IMR-90 (cell line): Measurements from ENCODE around the gene MNS1. TPM values are rescaled to one million over a fixed set of nuclear protein-coding genes. Genes with fewer than 3 reads are reported as not detected.

Experiments used
- ATAC-seq: fragments of 200-7000 bp; cut with Tn5 transposase; 2 replicates; pipeline ENCODE4 v1.9.1; 2020; ENCODE audit warnings: low read depth, mild to moderate bottlenecking, moderate library complexity
- BruUV-seq: library from RNA; stranded (reverse); fragments of 400-500 nt; replicated peaks from 2 replicates; lab custom pipeline; 2021; lab: Mats Ljungman, UMichigan
- CTCF ChIA-PET: fragments of 300-600 bp; formaldehyde crosslinking; extraction: SDS; loops from one replicate; lab custom pipeline; 2021; ENCODE audit warnings: antibody characterized with exemption; lab: Yijun Ruan, JAX
- POLR2A ChIA-PET: fragments of 300-600 bp; sonication (Branson Sonifier 250); formaldehyde crosslinking; loops from one replicate; lab custom pipeline; 2022; ENCODE audit warnings: antibody characterized with exemption; ENCODE audit not compliant: unreplicated experiment; lab: Charles Lee
- DNase-seq: peaks from one replicate; pipeline ENCODE4 v3.0.0; 2013
- H2AFZ ChIP-seq: replicated peaks from 2 replicates; pipeline ENCODE3; 2013; ENCODE audit warnings: low read length, mild to moderate bottlenecking; ENCODE audit not compliant: poor library complexity
- H2AK5ac ChIP-seq: 2 replicates; pipeline ENCODE4 v1.6.1; 2013; ENCODE audit warnings: low read depth, low read length, inconsistent platforms
- H2AK9ac ChIP-seq: replicated peaks from 2 replicates; pipeline ENCODE3; 2013; ENCODE audit warnings: mild to moderate bottlenecking, low read depth, low read length, moderate library complexity; ENCODE audit not compliant: poor library complexity
- H2BK120ac ChIP-seq: 2 replicates; pipeline ENCODE4 v1.6.1; 2013; ENCODE audit warnings: low read depth, low read length, inconsistent platforms
- H2BK15ac ChIP-seq: 3 replicates; pipeline ENCODE4 v1.6.1; 2013; ENCODE audit warnings: low read depth, low read length, inconsistent platforms
- H2BK20ac ChIP-seq: 2 replicates; pipeline ENCODE4 v1.6.1; 2013; ENCODE audit warnings: low read depth, mild to moderate bottlenecking, inconsistent platforms, low read length, moderate library complexity
- H2BK5ac ChIP-seq: 2 replicates; pipeline ENCODE4 v1.6.1; 2013; ENCODE audit warnings: mild to moderate bottlenecking, low read depth, low read length, inconsistent platforms; ENCODE audit not compliant: poor library complexity, severe bottlenecking
- H3K14ac ChIP-seq: replicated peaks from 2 replicates; pipeline ENCODE4 v1.6.1; 2013; ENCODE audit warnings: low read depth, low read length, inconsistent platforms
- H3K18ac ChIP-seq: 2 replicates; pipeline ENCODE4 v1.6.1; 2013; ENCODE audit warnings: low read depth, low read length, control low read depth
- H3K23ac ChIP-seq: 2 replicates; pipeline ENCODE4 v1.6.1; 2013; ENCODE audit warnings: low read depth, low read length, inconsistent platforms
- H3K27ac ChIP-seq: 2 replicates; pipeline ENCODE4 v1.5.1; 2013; ENCODE audit warnings: mild to moderate bottlenecking, control low read depth, low read length; ENCODE audit not compliant: insufficient read depth
- H3K27me3 ChIP-seq: 2 replicates; pipeline ENCODE4 v1.6.1; 2013; ENCODE audit warnings: low read length; ENCODE audit not compliant: control insufficient read depth, insufficient read depth
- H3K36me3 ChIP-seq: 2 replicates; pipeline ENCODE4 v1.6.1; 2013; ENCODE audit warnings: low read length, mixed read lengths; ENCODE audit not compliant: control insufficient read depth, insufficient read depth
- H3K4ac ChIP-seq: 2 replicates; pipeline ENCODE4 v1.6.1; 2013; ENCODE audit warnings: low read depth, low read length, inconsistent platforms
- H3K4me1 ChIP-seq: 2 replicates; pipeline ENCODE4 v1.6.1; 2013; ENCODE audit warnings: low read length, mixed read lengths; ENCODE audit not compliant: control insufficient read depth, insufficient read depth
- H3K4me2 ChIP-seq: 2 replicates; pipeline ENCODE4 v1.6.1; 2013; ENCODE audit warnings: low read depth, mild to moderate bottlenecking, control low read depth, low read length, moderate library complexity
- H3K4me3 ChIP-seq: 2 replicates; pipeline ENCODE4 v1.5.1; 2013; ENCODE audit warnings: low read depth, mild to moderate bottlenecking, control low read depth, low read length, moderate library complexity; ENCODE audit not compliant: insufficient read depth
- H3K56ac ChIP-seq: 2 replicates; pipeline ENCODE4 v1.6.1; 2013; ENCODE audit warnings: low read length, inconsistent platforms; ENCODE audit not compliant: insufficient read depth; ENCODE audit errors: extremely low read depth
- H3K79me1 ChIP-seq, 2 experiments: 2 replicates each; pipeline ENCODE4 v1.6.1; 2013; ENCODE audit warnings: low read length in 2 of 2, inconsistent platforms in 1 of 2, low read depth in 1 of 2
- H3K9ac ChIP-seq: 2 replicates; pipeline ENCODE4 v1.6.1; 2013; ENCODE audit warnings: low read depth, low read length, control low read depth
- H3K9me1 ChIP-seq: 2 replicates; pipeline ENCODE4 v1.6.1; 2013; ENCODE audit warnings: low read length, inconsistent platforms; ENCODE audit not compliant: insufficient read depth
- H3K9me3 ChIP-seq: 2 replicates; pipeline ENCODE4 v1.6.1; 2013; ENCODE audit warnings: low read length; ENCODE audit not compliant: control insufficient read depth, insufficient read depth
- H4K20me1 ChIP-seq: 2 replicates; pipeline ENCODE4 v1.6.1; 2013; ENCODE audit warnings: low read length, inconsistent platforms; ENCODE audit not compliant: insufficient read depth
- H4K5ac ChIP-seq: 2 replicates; pipeline ENCODE4 v1.6.1; 2013; ENCODE audit warnings: mild to moderate bottlenecking, low read depth, low read length, control low read depth
- H4K8ac ChIP-seq, 2 experiments: 2 replicates each; pipeline ENCODE4 v1.6.1; 2013; ENCODE audit warnings: low read depth in 2 of 2, low read length in 2 of 2, control low read depth in 1 of 2, inconsistent platforms in 1 of 2
- H4K91ac ChIP-seq: 2 replicates; pipeline ENCODE4 v1.6.1; 2013; ENCODE audit warnings: low read depth, low read length, inconsistent platforms; ENCODE audit not compliant: insufficient read depth
- CEBPB ChIP-seq: IDR thresholded peaks from 2 replicates; pipeline ENCODE4 v1.6.1; 2012; ENCODE audit warnings: low read depth, low read length, improper control_type of control experiment
- RAD21 ChIP-seq: IDR thresholded peaks from 2 replicates; pipeline ENCODE4 v1.6.1; 2012; ENCODE audit warnings: low read length, improper control_type of control experiment
- SMC3 ChIP-seq: fragments of 150-350 bp; IDR thresholded peaks from 2 replicates; pipeline ENCODE4 v1.6.1; 2016; ENCODE audit warnings: low read depth, mild to moderate bottlenecking, antibody characterized with exemption, low read length, moderate library complexity
- USF2 ChIP-seq: fragments of 150-350 bp; IDR thresholded peaks from 2 replicates; pipeline ENCODE4 v1.6.1; 2017; ENCODE audit warnings: mild to moderate bottlenecking, antibody characterized with exemption, low read length, low read depth
- WGBS, 2 experiments: methylation state at CpG; one replicate each; pipeline versions ENCODE4 v1.1.5 to v1.1.7; 2013; ENCODE audit warnings: missing lambda C conversion rate in 2 of 2; ENCODE audit not compliant: insufficient read length in 1 of 2; ENCODE audit errors: extremely low coverage in 2 of 2; 5-methylcytosine and 5-hydroxymethylcytosine counted together
- dilution Hi-C: fragments of 300-500 bp; cut with HindIII; formaldehyde crosslinking; loops from one replicate; pipeline ENCODE4 v1.14.3; 2018; ENCODE audit warnings: low sequenced_read_pairs; ENCODE audit not compliant: unreplicated experiment
- in situ Hi-C: fragments of 300-500 bp; cut with MboI; formaldehyde crosslinking; loops from 3 replicates; pipeline ENCODE4 v1.14.3; 2019; ENCODE audit warnings: low sequenced_read_pairs, inconsistent platforms, mixed read lengths
- intact Hi-C: fragments of 100-400 bp; cut with micrococcal nuclease; formaldehyde crosslinking; loops from 2 replicates; pipeline ENCODE4 v1.10.0; 2022
- polyA plus RNA-seq, 3 experiments: library from polyadenylated mRNA; depleted of rRNA; stranded (reverse); fragments of >200 nt; gene quantifications; 2 replicates each; pipeline ENCODE4 v1.2.3, GENCODE V29; 2012; ENCODE audit warnings: low replicate concordance in 1 of 3
- total RNA-seq: library from RNA; depleted of rRNA; stranded (reverse); fragments of >200 nt; gene quantifications from 2 replicates; pipeline ENCODE4 v1.2.3, GENCODE V29; 2012
- TF ChIP-seq, protein P1 (sequence below): conservative IDR thresholded peaks from 2 replicates; pipeline ENCODE4 v1.5.1; 2012; ENCODE audit warnings: mild to moderate bottlenecking, low read depth, low read length, improper control_type of control experiment

Gene MNS1
- total and polyA plus RNA-seq, 2 of the 4 experiments (the other 2 are of a cell fraction): 0.36 to 0.84 TPM

DNA sequence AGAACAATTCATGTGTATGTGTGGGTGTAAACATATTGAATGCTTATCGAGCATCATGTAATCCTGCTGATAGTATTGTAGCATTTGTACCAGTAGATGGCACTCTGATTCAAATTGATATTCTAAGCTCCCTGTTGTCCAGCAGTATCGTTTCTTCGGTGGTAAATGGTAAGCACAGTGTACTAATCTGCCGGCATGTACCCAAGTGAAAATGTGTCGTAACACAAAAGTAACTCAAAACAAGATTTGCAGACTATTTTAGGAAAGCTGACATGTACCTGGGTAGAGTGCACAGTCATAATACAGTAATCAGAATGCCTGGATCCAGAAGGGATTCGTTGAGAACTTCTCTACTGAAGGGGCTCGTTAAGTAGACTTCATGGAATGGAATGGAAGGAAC lies 31.7 kb upstream of the MNS1 start:
- TF ChIP-seq USF2 (no peak), SMC3 (peak; percentile 61), CEBPB (0 out of 2 replicates have a peak, but pooled peaks have one; percentile 27), RAD21 (peak; percentile 81)
- TF ChIP-seq, protein P1, sequence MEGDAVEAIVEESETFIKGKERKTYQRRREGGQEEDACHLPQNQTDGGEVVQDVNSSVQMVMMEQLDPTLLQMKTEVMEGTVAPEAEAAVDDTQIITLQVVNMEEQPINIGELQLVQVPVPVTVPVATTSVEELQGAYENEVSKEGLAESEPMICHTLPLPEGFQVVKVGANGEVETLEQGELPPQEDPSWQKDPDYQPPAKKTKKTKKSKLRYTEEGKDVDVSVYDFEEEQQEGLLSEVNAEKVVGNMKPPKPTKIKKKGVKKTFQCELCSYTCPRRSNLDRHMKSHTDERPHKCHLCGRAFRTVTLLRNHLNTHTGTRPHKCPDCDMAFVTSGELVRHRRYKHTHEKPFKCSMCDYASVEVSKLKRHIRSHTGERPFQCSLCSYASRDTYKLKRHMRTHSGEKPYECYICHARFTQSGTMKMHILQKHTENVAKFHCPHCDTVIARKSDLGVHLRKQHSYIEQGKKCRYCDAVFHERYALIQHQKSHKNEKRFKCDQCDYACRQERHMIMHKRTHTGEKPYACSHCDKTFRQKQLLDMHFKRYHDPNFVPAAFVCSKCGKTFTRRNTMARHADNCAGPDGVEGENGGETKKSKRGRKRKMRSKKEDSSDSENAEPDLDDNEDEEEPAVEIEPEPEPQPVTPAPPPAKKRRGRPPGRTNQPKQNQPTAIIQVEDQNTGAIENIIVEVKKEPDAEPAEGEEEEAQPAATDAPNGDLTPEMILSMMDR: peak; percentile 77
- Histone ChIP-seq H3K36me3 (no peaks in the 10 kb centered on the region), H3K56ac (no peak overlapping the region), H4K91ac (no peak overlapping the region), H3K27ac (no peak overlapping the region), H3K4me2 (peak overlapping the region; percentile 69; the same call in 1 of the 2 replicates), H3K27me3 (peaks cover 29% of the 10 kb centered on the region), H3K23ac (no peak overlapping the region), H2BK20ac (no peak overlapping the region), H4K20me1 (no peaks in the 10 kb centered on the region), H2AK5ac (no peak overlapping the region), H3K9me1 (no peaks in the 10 kb centered on the region), H2BK120ac (no peak overlapping the region), H3K9ac (no peak overlapping the region), H3K18ac (no peak overlapping the region), H4K8ac (no peak overlapping the region), H2BK5ac (no peak overlapping the region), H2AK9ac (no peak overlapping the region), H3K9me3 (peaks cover 4% of the 10 kb centered on the region; the same call in 1 of the 2 replicates), H4K5ac (no peak overlapping the region), H3K4me3 (no peak overlapping the region), H2AFZ (peak overlapping the region; percentile 63), H3K4ac (no peak overlapping the region), H3K14ac (no peak overlapping the region), H3K4me1 (no peaks in the 10 kb centered on the region), H2BK15ac (no peak overlapping the region), H3K79me1 (no peaks in the 10 kb centered on the region)
- ChIA-PET CTCF (interaction anchor here (0.6 to 1.1 kb wide), 3 partner anchors 236 to 373 kb away, joined by 3 to 4 read pairs (median 3); no protein-coding TSS in a partner anchor), POLR2A (no interaction called here)
- dilution Hi-C loops (loop anchor here (25.0 kb wide), 2 partner anchors 641 to 766 kb away; no protein-coding TSS in a partner anchor), in situ Hi-C loops (loop anchor here (10.0 kb wide), 4 partner anchors 638 to 1028 kb away; no protein-coding TSS in a partner anchor), intact Hi-C loops (loop anchor here (1.0 to 5.0 kb wide), 5 partner anchors 146 to 506 kb away; partner anchors contain the start of gene ZNF280D)
- DNase-seq (peak; percentile 79), ATAC-seq (peak; percentile 96)
- 60% methylated on average over 2 of the region's 7 CpGs; no CpG with 5 or more reads in 1 of the 2 experiments for WGBS, 2 experiments
- BruUV-seq: no TSS peak
